Muscle of arm (tissue), 12 donors: ENCODE results near the gene CHERP. TPM values are rescaled to one million over a fixed set of nuclear protein-coding genes. Genes with fewer than 3 reads are reported as not detected.
A peak's percentile ranks its signal among the peaks of the same experiment; 100 is the strongest.
"Not testable (repeated sequence)": the region's sequence is repeated elsewhere in the genome, so short reads cannot be mapped to it uniquely, and the experiment has no call there.

ENCODE experiments used
- DNase-seq: peaks from one replicate; pipeline ENCODE4 v3.0.0-alpha.2; 2013
- polyA plus RNA-seq, 12 donors: library from polyadenylated mRNA; unstranded; fragments of 120-200 nt; gene quantifications; one replicate each; pipeline ENCODE4 v1.2.1, GENCODE V29; 2013; ENCODE audit not compliant: insufficient read length in 12 of 12

The CHERP gene
- polyA plus RNA-seq, 12 donors = 23.0 to 43.1 (median 27.5) TPM; not detected in 1

- no peak for DNase-seq
Observed at GRCh38 chr19:16579381-16579780, 37.1 kb upstream of the CHERP start.

DNA sequence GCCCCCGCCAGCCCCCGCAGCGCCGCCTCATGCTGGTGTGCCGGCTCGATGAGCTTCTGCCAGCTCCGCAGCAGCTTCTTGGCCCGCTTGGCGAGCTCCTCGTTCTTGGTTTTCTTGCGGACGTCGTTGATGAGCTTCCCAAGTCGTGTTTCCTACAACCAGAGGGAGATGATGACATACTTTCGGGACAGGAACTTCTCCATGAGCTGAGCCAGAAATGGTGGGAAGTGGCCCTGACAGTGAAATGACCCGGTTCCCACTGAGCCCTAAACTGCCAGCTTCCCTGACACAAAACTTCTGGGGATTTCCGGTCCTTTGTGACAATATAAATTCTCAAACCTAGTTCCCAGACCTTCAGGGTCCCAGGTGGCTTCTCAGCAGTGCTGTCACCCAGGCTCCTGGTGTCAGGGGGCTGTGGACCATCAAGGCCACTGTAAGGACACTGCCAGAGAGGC, 35.3 kb upstream of the CHERP start:
- DNase-seq = no peak

GRCh38 chr19:16576690-16577530, 34.7 kb upstream of the CHERP start:
- DNase-seq = no peak

DNA sequence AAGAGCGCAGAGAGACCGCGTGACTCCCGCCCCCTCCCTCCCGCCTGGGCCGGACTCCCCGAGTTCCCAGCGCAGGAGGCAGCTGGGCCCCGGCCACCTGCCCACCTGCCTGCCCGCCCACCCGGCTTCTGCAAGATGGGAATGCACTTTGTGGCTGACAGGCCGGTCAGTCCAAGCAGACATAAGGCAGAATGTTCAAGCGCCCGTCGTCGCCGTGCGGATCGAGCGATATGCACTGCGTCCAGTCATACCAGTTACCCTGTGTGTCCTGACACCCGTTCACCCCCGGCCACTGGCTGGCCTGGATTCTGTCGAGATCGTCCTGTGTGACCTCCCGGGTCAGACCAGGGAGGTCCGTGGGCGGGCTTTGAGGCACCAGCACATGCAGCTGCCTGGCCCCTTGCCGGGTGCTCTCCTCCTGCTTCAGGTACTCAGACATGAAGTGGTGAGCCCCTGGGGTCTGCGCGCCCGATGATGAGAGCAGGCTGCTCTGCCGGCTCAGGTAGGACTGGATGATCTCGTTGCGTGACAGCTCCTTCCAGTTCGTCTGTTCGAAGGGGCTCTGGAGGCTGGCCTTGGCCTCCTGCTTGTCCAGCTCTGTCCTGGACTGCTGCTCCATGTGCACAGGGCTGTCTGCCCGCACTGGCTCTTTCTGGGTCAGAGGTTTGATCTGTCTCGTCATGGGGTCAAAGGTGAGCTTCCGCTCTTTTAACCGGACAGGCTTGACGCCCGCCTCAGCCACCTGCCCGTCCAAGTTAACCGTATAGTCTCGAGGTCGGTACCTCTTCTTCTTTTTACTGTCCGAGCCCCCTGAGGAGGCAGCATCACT, 33.8 kb upstream of the CHERP start:
- no peak for DNase-seq

GRCh38 chr19:16575282-16575681, 33.0 kb upstream of the CHERP start:
- DNase-seq = no peak

DNA sequence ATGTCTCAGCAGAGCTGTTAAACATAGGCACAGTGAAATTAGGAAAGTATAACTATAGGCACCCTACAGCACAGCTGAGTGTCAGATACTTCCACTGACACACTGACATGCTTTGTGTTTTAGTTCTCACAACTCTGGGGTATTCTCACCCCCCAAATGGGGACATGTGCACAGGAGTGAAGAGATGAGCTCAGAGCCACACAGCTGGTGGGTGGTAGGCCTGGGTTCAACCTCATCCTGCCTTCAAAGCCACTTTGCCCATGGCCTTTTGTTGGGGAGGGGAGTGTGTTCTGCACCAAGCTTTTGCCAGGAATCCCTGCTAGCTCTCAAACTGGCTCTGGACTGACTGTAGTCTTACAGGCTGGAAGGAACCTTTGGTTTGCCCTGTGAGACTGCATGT, 31.7 kb upstream of the CHERP start:
- DNase-seq = no peak

DNA sequence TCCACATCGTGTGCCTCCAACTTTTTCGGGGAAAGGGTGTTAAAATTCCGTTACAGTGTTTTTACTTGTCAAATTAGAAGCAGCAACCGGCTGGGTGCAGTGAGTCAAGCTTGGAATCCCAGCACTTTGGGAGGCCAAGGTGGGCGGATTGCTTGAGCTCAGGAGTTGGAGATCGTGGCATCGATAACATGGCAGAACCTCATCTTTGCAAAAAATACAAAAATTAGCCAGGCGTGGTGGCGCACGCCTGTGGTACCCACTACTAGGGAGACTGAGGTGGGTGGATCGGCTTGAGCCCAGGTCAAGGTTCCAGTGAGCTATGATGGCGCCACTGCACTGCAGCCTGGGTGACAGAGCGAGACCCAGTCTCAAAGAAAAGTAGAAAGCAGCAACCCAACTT, 31.1 kb upstream of the CHERP start:
- no peak for DNase-seq

- peak; percentile 94 for DNase-seq
Observed at GRCh38 chr19:16572332-16573211, 30.3 kb upstream of the CHERP start, which contains the start of gene SLC35E1. Gene SLC35E1 (minus strand): TSS chr19:16572415. CDS start chr19:16572364, 51 bp downstream.

GRCh38 chr19:16571822-16572331, 29.6 kb upstream of the CHERP start:
- DNase-seq = no peak

DNA sequence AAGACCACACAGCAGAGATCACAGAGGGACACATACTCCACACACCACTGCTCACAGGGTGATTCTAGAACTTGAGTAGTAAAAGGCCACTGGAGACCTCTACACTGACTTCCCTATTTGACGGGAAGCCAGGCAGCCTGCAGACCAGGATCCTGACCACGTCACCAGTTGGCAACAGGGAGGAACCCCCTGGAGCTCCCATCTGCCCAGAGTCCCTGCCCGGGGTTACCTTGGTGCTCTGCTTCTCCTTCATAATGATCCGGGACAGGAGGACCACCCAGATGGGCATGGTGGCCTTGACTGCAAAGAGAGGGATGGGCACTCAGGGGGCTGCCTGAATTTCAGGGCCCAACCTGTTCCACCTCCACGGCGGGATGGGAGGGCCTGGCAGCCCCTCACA, 29.0 kb upstream of the CHERP start:
- no peak for DNase-seq

DNA sequence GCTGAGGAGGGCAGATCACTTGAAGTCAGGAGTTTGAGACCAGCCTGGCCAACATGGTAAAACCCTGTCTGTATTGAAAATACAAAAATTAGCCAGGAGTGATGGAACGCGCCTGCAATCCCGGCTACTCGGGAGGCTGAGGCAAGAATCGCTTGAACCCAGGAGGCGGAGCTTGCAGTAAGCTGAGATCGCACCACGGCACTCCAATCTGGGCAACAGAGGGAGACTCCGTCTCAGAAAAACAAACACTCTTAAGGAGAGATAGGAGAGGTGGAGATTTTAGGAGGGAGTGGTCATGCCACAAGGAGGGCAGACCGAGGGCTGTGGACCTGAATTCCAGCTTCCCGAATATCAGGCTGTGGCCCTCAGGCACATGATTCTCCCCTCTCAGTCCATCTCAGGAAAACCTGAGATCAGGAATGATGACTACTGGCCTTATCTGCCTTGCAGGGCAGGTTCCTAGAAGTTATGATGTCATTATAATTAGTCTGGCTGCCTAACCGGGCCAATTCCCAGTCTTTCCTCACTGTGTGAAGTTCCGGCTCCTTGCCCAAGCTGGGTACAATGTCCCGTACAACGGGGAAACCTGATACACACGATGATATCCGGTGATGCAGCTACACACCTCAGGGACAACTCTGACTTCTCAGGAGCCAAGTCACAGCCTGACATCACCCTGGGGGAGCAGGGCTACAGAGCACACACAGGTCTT, 27.5 kb upstream of the CHERP start:
- DNase-seq = no peak

DNA sequence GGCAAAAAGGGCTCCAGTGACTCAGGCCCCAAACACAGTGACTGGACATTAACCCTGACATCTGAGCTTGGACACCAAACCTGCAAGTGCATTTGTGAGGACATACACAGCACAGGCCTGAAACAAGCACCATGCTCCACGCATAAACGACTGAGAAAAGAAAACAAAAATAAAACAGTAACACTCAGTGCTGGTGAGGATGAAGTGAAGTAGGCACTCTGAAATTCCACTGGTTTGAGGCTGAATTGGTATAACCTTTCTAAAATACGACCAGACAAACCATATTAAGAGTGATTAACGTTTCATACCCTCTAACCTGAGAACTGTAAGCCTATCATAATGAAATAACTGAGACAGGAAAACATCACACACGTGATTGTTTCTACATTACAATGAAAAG, 24.5 kb upstream of the CHERP start:
- DNase-seq = no peak

- DNase-seq = no peak
Observed at GRCh38 chr19:16566161-16566560, 23.9 kb upstream of the CHERP start.

GRCh38 chr19:16564842-16565241, 22.6 kb upstream of the CHERP start:
- DNase-seq = no peak

DNA sequence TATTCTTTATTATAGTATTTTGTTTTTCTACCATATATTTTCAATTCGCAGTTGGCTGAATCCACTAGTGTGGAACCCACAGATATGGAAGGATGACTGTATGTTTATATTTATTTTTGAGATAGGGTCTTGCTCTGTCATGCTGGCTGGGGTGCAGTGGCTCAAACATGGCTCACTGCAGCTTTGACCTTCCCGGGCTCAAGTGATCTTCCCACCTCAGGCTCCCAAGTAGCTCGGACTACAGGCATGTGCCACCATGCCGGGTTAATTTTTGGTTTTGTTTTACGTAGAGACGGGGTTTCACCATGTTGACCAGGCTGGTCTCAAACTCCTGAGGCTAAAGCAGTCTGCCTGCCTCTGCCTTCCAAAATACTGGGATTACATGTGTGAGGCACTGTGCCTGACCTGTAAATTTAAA, 20.4 kb upstream of the CHERP start:
- no peak for DNase-seq

DNA sequence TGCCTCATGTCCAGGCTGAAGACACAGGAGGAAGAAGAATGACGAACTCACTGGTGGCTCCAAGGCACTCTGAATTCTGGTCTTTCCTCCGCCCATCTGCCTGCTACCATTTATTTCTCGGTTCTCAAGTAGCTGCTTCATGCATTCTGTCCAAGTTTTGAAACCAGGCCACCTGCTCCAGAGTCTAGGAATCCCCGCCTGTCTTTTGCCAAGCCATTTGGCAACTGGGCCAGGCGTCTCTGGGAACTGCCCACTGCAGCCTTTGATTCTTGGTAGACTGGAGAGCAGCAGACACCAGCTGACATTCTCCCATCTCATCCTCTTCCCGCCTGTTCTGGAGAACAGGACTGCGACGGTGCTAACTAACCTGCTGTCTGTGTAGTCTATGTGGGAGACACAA, 19.1 kb upstream of the CHERP start:
- DNase-seq = no peak

DNA sequence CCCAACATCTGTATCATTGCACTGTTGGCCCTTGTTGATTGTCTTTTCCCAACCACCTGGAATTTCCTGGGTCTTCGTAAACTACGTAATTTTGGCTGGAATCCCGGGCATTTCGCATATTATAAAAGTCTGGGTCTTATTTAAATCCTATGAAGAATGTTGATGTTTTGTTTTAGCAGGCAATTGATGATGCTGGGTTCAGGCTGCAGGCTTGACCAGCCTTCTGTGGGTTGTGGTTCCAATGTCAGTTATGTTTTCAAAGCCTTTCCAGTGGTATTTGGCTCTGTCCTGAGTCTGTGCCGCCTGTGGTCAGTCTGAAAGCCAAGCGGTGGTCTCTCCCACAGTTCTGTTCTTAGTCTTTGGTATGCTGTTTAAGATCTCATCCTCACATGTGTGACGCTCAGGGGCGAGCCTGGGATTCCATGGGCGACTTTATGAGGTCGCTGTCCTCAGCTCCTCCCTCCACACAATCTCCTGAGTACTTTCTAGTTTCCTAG, 17.6 kb upstream of the CHERP start:
- DNase-seq = no peak

DNA sequence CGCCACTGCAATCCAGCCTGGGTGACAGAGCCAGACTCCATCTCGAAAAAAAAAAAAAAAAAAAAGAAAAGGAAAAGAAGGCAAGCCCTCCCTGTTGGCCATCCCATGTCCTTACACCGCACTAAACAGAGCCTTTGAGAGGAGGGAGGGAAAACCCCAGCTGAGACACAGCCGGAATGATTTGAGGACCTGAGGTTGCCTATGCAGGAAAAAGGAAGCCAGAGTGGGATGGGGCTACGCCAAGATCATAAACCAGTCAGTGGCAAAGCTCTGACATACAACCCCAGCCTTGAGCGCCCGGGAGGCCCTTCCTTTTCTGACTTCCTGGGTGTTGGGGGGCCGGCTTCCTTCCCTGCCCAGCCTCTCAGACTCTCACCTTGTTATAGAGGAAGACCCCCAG, 12.5 kb upstream of the CHERP start:
- DNase-seq = no peak

- DNase-seq = not testable (repeated sequence)
Observed at GRCh38 chr19:16551902-16552301, 9.7 kb upstream of the CHERP start.

DNA sequence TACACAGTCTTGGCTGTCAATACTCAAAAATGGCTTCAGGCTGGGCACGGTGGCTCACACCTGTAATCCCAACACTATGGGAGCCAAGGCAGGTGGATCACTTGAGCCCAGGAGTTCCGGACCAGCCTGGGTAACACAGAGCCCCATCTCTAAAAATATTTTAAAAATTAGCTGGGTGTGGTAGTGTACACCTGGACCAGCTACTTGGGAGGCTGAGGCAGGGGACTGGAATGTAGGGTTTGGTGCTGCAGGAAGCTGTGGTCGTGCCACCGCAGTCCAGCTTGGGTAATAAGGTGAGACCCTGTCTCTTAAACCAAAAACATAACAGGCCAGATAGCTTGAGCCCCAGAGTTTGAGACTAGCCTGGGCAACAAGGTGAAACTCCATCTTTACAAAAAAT, 6.7 kb upstream of the CHERP start:
- no peak for DNase-seq
